ENCODE measurements around the gene DBNL.

DNA sequence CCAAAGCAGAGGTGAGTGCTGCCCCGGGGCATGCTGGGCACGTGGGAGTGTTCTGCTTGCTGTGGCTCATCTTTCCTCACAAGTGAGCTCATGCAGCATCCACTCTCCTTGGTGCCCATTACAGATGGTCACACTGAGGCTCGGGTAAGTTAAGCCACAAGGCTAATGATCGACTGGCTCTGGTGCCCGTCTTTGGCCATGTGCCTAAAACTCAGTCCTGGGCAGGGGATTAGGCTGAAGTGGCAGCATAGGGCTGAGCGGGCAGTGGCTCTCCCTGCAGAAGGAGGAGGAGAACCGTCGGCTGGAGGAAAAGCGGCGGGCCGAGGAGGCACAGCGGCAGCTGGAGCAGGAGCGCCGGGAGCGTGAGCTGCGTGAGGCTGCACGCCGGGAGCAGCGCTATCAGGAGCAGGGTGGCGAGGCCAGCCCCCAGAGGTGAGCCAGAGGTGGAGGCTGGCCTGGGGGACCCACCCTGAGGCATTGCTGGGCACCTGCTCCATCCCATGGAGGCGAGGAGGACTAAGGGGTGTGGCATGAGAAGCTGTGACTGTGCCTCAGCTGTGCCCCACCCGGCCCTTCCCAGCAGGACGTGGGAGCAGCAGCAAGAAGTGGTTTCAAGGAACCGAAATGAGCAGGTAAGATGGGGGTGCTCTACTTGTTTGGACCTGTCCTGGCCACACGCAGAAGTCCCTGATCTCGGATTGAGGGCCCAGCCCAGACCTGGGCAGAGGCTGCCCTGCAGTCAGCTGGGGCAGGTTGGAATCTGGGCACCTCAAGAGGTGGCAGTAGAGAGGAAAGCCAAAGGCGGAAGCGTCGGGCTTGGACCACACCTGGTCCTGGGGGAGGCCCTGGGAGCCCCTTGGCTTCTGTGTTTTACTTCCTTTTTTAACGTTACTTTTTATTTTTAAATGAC lies 13.6 kb downstream of the DBNL start:
- TF ChIP-seq, protein P1, sequence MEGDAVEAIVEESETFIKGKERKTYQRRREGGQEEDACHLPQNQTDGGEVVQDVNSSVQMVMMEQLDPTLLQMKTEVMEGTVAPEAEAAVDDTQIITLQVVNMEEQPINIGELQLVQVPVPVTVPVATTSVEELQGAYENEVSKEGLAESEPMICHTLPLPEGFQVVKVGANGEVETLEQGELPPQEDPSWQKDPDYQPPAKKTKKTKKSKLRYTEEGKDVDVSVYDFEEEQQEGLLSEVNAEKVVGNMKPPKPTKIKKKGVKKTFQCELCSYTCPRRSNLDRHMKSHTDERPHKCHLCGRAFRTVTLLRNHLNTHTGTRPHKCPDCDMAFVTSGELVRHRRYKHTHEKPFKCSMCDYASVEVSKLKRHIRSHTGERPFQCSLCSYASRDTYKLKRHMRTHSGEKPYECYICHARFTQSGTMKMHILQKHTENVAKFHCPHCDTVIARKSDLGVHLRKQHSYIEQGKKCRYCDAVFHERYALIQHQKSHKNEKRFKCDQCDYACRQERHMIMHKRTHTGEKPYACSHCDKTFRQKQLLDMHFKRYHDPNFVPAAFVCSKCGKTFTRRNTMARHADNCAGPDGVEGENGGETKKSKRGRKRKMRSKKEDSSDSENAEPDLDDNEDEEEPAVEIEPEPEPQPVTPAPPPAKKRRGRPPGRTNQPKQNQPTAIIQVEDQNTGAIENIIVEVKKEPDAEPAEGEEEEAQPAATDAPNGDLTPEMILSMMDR (IDR thresholded peaks at IDR 0.05), result no peak
- no peak for TF ChIP-seq POLR2A (IDR thresholded peaks at IDR 0.05)
